CD4-positive, alpha-beta T cell treated with Interferon gamma for 1 hour (primary cell): Measurements from ENCODE around the gene VSIG10L.

Source experiments
- DNase-seq: peaks from one replicate; pipeline ENCODE4 v3.0.0-alpha.2; 2020

Gene VSIG10L

GRCh38 chr19:51311351-51312257 lies 30.3 kb downstream of the VSIG10L start, which contains the start of gene IGLON5:
Gene IGLON5 (plus strand): TSS chr19:51311644. CDS start chr19:51311848, 204 bp downstream.
- no peak for DNase-seq

- DNase-seq, result no peak
These were observed 36.5 kb downstream of the VSIG10L start for GRCh38 chr19:51305479-51305878.

GRCh38 chr19:51301266-51301665 lies 40.7 kb downstream of the VSIG10L start:
- no peak for DNase-seq

GRCh38 chr19:51297406-51297805 lies 44.5 kb downstream of the VSIG10L start:
- DNase-seq, result no peak

- no peak for DNase-seq
These were observed 45.4 kb downstream of the VSIG10L start for GRCh38 chr19:51296336-51297093.

- no peak for DNase-seq
These were observed 46.4 kb downstream of the VSIG10L start for GRCh38 chr19:51295382-51296126.

- DNase-seq, result no peak
These were observed 47.0 kb downstream of the VSIG10L start for GRCh38 chr19:51294977-51295375.

GRCh38 chr19:51294211-51294976 lies 47.5 kb downstream of the VSIG10L start:
- DNase-seq, result no peak

- no peak for DNase-seq
These were observed 48.2 kb downstream of the VSIG10L start for GRCh38 chr19:51293571-51294210.

- no peak for DNase-seq
These were observed 49.0 kb downstream of the VSIG10L start for GRCh38 chr19:51292971-51293370.

- DNase-seq, result no peak
These were observed 52.3 kb downstream of the VSIG10L start for GRCh38 chr19:51289635-51290034.

- no peak for DNase-seq
These were observed 56.3 kb downstream of the VSIG10L start for GRCh38 chr19:51285682-51286081.

- no peak for DNase-seq
These were observed 59.6 kb downstream of the VSIG10L start for GRCh38 chr19:51282335-51282734.
